Measurements from ENCODE around the gene FGFR4. TPM values are rescaled to one million over a fixed set of nuclear protein-coding genes. Genes with fewer than 3 reads are reported as not detected.
A peak's percentile ranks its signal among the peaks of the same experiment; 100 is the strongest.

Gene FGFR4
- total and polyA plus RNA-seq, 10 donors: 5.2 to 41.6 (median 23.0) TPM

GRCh38 chr5:177093803-177094202 is 7.1 kb downstream of the FGFR4 start:
- H3K4me3 ChIP-seq: no peak overlapping the region
- H3K36me3 ChIP-seq: peaks cover 0 to 25% (median 0%) of the 10 kb centered on the region in 6 donors
- 86 to 92% (median 88%) methylated on average over 6 of the region's 6 CpGs for WGBS, 5 donors
- TF ChIP-seq POLR2AphosphoS5 (IDR thresholded peaks at IDR 0.05) (no peak), CTCF (IDR thresholded peaks at IDR 0.05 in 8 of 11, conservative IDR thresholded peaks at IDR 0.05 in 3 of 11) (no peak), POLR2A (IDR thresholded peaks at IDR 0.05) (no peak)
- peaks cover 0 to 81% (median 33%) of the 10 kb centered on the region in 6 donors for H3K4me1 ChIP-seq
- no peak for DNase-seq
- H3K27ac ChIP-seq: peak overlapping the region in 5 of 8 donors; percentile 45 to 63 (median 51)
- no peaks in the 10 kb centered on the region for H3K9me3 ChIP-seq
- no peaks in the 10 kb centered on the region for H3K27me3 ChIP-seq (replicated peaks in 1 of 7)
- intact Hi-C loops (cut with DNase I; ENCODE audit: low total_unique reads): no loop called here

GRCh38 chr5:177094224-177095087 is 7.7 kb downstream of the FGFR4 start:
- intact Hi-C loops (cut with DNase I; ENCODE audit: low total_unique reads): no loop called here
- Histone ChIP-seq H3K9me3 (no peaks in the 10 kb centered on the region), H3K27ac (peak overlapping the region in 5 of 8 donors; percentile 45 to 63 (median 51)), H3K4me1 (peaks cover 0 to 76% (median 34%) of the 10 kb centered on the region in 6 donors), H3K27me3 (replicated peaks in 1 of 7) (no peaks in the 10 kb centered on the region), H3K36me3 (peaks cover 0 to 25% (median 0%) of the 10 kb centered on the region in 6 donors), H3K4me3 (no peak overlapping the region)
- DNase-seq: no peak
- WGBS, 5 donors: 50 to 69% (median 55%) methylated on average over 12 of the region's 12 CpGs
- TF ChIP-seq POLR2A (IDR thresholded peaks at IDR 0.05): no peak
- TF ChIP-seq POLR2AphosphoS5 (IDR thresholded peaks at IDR 0.05): peak; percentile 85 to 91 (median 88)

GRCh38 chr5:177095088-177095669 is 8.5 kb downstream of the FGFR4 start:
- no peak for TF ChIP-seq CTCF (IDR thresholded peaks at IDR 0.05 in 8 of 11, conservative IDR thresholded peaks at IDR 0.05 in 3 of 11)
- TF ChIP-seq POLR2A (IDR thresholded peaks at IDR 0.05): no peak
- no peak for TF ChIP-seq POLR2AphosphoS5 (IDR thresholded peaks at IDR 0.05)
- no peaks in the 10 kb centered on the region for H3K9me3 ChIP-seq
- H3K27me3 ChIP-seq (replicated peaks in 1 of 7): peaks cover 0 to under 1% (median 0%) of the 10 kb centered on the region in 7 donors
- 70 to 84% (median 80%) methylated on average over 17 to 28 of the region's 28 CpGs for WGBS, 5 donors
- peaks cover 0 to 25% (median 0%) of the 10 kb centered on the region in 6 donors for H3K36me3 ChIP-seq
- no peak for DNase-seq
- H3K4me1 ChIP-seq: peaks cover 0 to 76% (median 36%) of the 10 kb centered on the region in 6 donors
- intact Hi-C loops (cut with DNase I; ENCODE audit: low total_unique reads): no loop called here
- peak overlapping the region in 6 of 8 donors; percentile 27 to 63 (median 49) for H3K27ac ChIP-seq
- no peak overlapping the region for H3K4me3 ChIP-seq

GRCh38 chr5:177096162-177097015 is 9.7 kb downstream of the FGFR4 start:
- intact Hi-C loops (cut with DNase I; ENCODE audit: low total_unique reads): no loop called here
- Histone ChIP-seq H3K4me1 (peaks cover 0 to 71% (median 34%) of the 10 kb centered on the region in 6 donors), H3K27ac (peak overlapping the region in 7 of 8 donors; percentile 20 to 63 (median 47)), H3K36me3 (peaks cover 0 to 23% (median 0%) of the 10 kb centered on the region in 6 donors), H3K27me3 (replicated peaks in 1 of 7) (peaks cover 0 to 10% (median 0%) of the 10 kb centered on the region in 7 donors), H3K4me3 (no peak overlapping the region), H3K9me3 (no peaks in the 10 kb centered on the region)
- no peak for TF ChIP-seq CTCF (IDR thresholded peaks at IDR 0.05 in 8 of 11, conservative IDR thresholded peaks at IDR 0.05 in 3 of 11)
- TF ChIP-seq POLR2AphosphoS5 (IDR thresholded peaks at IDR 0.05): no peak
- TF ChIP-seq POLR2A (IDR thresholded peaks at IDR 0.05): no peak
- no peak for DNase-seq
- WGBS, 5 donors: 74 to 85% (median 80%) methylated on average over 25 to 29 of the region's 29 CpGs
